ENCODE data around the gene KRT74.

The KRT74 gene

DNA sequence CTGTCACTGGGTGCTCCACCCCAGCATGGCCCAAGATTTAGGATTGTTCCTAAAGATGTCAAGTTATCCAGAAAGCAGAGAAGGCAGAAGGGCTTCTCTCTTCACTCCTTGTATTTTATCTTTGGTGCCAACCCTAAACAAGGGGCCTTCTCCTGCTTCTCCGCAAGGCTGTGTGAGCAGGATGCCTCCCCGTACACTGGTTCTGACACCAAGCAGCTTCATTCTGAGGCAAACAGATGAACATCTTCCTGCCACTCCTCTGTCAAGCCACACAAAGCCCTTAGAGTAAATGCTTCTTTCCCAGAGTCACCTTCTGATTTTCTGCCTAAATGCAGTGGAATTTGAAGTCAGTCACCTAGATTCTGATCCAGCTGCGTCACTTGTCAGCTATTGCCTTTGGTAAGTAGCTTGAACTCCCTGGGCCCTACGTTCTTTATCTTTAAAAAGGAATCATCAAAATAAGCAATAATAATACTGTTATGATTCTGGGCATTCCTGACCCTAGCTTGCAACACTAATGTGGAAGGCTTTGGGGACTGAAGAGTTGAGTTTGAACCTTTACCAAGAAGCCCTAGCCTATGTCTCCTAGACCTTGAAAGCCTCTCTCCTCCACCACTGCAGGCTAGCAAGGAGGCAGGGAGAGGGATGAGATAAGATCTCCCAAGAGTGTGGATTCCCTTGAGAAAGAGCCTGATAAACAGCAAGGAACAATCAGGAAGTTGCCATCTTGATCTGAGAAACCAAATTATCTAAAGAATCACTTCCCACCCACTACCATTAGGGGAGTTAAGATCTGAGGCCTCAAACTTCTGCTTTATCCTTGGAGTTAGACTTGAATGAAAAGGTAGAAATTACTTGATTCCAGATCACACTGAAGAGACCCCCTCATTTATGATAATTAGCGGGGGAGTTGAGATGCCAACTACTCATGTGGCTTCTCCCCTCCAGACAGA lies 39.1 kb upstream of the KRT74 start:
- H3K9me3 ChIP-seq (ENCODE audit: control insufficient read depth, insufficient read depth, low read length), result no peaks in the 10 kb centered on the region
- peaks cover 11% of the 10 kb centered on the region for H3K27me3 ChIP-seq (ENCODE audit: control insufficient read depth, insufficient read depth, low read length)
- no peaks in the 10 kb centered on the region for H3K4me1 ChIP-seq (ENCODE audit: control insufficient read depth, insufficient read depth, low read length)
- no peak overlapping the region for H3K4me3 ChIP-seq (ENCODE audit: low read depth, low read length)
- no peak overlapping the region for H3K9ac ChIP-seq (ENCODE audit: low read depth, low read length)
- no peak overlapping the region for H3K27ac ChIP-seq (ENCODE audit: low read depth, low read length)
- H3K36me3 ChIP-seq (ENCODE audit: control insufficient read depth, insufficient read depth, low read length), result no peaks in the 10 kb centered on the region

DNA sequence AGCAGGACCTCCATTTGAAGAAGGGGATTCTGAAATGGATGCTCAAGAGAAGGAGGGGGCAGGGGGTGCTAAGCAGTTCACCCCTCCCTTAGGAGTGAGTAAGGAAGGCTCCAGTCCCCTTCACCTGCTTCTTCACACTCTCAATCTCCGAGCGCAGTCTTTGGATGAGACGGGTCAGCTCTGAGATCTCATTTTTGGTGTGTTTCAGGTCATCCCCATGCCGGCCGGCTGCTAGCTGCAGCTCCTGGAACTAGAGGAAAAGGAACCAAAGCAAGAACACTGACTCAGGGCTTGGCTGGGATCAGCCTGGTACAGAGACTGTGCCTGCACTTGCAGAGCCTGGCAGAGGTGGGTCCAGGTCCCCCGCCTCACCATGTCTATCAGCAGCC lies 37.4 kb upstream of the KRT74 start:
- H3K27me3 ChIP-seq (ENCODE audit: control insufficient read depth, insufficient read depth, low read length), result peaks cover 11% of the 10 kb centered on the region
- H3K4me1 ChIP-seq (ENCODE audit: control insufficient read depth, insufficient read depth, low read length), result no peaks in the 10 kb centered on the region
- H3K9me3 ChIP-seq (ENCODE audit: control insufficient read depth, insufficient read depth, low read length), result no peaks in the 10 kb centered on the region
- no peaks in the 10 kb centered on the region for H3K36me3 ChIP-seq (ENCODE audit: control insufficient read depth, insufficient read depth, low read length)
- no peak overlapping the region for H3K4me3 ChIP-seq (ENCODE audit: low read depth, low read length)
- no peak overlapping the region for H3K27ac ChIP-seq (ENCODE audit: low read depth, low read length)
- H3K9ac ChIP-seq (ENCODE audit: low read depth, low read length), result no peak overlapping the region

DNA sequence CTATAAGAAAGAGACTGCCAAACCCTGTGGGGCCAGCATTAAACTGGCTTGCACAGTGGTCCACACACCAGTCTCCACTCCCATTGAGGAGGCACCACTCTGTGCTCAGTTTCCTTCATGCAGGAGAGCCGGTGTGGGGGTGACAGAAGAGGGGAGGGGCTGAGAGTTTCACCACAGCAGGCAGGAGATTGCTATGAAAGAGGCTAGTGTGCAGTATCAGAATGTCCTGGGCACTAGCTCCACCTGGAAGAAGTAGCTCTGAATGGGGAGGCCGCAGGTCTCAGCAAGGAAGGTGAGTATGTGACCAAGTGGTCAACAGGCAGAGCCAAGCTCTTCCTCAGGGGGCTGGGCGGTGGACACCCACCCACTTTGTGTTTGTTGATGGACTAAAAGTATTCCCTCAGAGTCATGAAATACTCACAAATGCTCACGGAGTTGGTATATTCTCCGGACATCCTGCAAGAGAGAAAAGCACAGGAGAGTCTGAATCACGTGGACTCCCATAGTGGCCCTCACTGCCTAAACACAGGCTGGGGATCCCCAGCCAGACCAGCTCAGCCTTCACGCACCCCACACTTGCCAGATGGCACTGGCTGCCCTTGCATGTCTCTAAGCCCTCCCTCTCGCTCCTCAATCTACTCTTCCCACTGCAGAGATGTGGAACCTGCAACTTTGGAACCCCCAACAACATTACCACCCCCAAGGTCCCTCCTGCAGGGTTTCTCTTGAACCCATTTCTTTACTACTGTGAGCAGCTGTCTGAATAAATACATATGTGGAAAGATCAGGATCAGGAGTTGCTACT lies 35.4 kb upstream of the KRT74 start:
- Histone ChIP-seq H3K36me3 (ENCODE audit: control insufficient read depth, insufficient read depth, low read length) (no peaks in the 10 kb centered on the region), H3K4me1 (ENCODE audit: control insufficient read depth, insufficient read depth, low read length) (no peaks in the 10 kb centered on the region), H3K9me3 (ENCODE audit: control insufficient read depth, insufficient read depth, low read length) (no peaks in the 10 kb centered on the region), H3K9ac (ENCODE audit: low read depth, low read length) (no peak overlapping the region), H3K27ac (ENCODE audit: low read depth, low read length) (no peak overlapping the region), H3K4me3 (ENCODE audit: low read depth, low read length) (no peak overlapping the region), H3K27me3 (ENCODE audit: control insufficient read depth, insufficient read depth, low read length) (peaks cover 11% of the 10 kb centered on the region)

DNA sequence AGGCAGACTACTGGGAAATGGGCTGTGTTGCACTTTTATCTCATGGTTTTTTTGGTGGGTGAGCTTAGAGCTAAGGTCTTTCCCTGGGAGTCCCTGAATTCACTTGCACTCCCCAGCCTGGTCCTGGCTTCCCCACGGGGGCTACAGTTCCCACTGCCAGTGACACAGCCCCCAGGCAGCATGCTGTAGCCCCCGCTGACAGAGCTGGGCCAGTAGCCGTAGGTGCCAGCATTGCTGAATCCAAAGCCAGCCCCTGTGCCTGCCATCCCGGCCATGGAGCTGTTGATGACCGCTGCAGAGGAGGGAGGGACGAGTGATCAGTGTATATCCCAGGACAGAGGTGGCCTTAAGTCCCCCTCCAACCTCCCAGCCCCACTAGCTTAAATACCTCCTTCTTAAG lies 34.5 kb upstream of the KRT74 start:
- Histone ChIP-seq H3K27ac (ENCODE audit: low read depth, low read length) (no peak overlapping the region), H3K4me1 (ENCODE audit: control insufficient read depth, insufficient read depth, low read length) (no peaks in the 10 kb centered on the region), H3K36me3 (ENCODE audit: control insufficient read depth, insufficient read depth, low read length) (no peaks in the 10 kb centered on the region), H3K27me3 (ENCODE audit: control insufficient read depth, insufficient read depth, low read length) (peaks cover 11% of the 10 kb centered on the region), H3K4me3 (ENCODE audit: low read depth, low read length) (no peak overlapping the region), H3K9ac (ENCODE audit: low read depth, low read length) (no peak overlapping the region), H3K9me3 (ENCODE audit: control insufficient read depth, insufficient read depth, low read length) (no peaks in the 10 kb centered on the region)

DNA sequence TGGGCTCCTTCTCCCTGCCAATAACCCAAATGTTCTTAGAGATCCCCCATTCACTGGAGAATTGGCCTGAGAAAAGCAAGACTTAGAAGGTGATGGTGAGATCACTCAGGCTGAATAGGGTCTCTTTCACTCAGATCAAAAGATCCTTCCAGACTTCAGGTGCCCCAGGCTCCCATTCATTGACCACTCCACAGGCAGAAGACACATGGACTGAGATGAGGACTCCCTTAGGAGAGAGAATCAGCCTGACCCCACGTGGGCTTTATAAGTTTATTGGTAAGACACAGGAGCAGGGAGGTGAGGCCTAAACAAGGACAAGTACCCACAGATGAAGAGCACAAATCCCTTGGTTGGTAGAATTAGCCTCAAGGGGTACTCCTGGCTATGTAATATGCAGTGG lies 33.7 kb upstream of the KRT74 start:
- Histone ChIP-seq H3K36me3 (ENCODE audit: control insufficient read depth, insufficient read depth, low read length) (no peaks in the 10 kb centered on the region), H3K9ac (ENCODE audit: low read depth, low read length) (no peak overlapping the region), H3K27me3 (ENCODE audit: control insufficient read depth, insufficient read depth, low read length) (peaks cover 11% of the 10 kb centered on the region), H3K9me3 (ENCODE audit: control insufficient read depth, insufficient read depth, low read length) (no peaks in the 10 kb centered on the region), H3K4me1 (ENCODE audit: control insufficient read depth, insufficient read depth, low read length) (no peaks in the 10 kb centered on the region), H3K27ac (ENCODE audit: low read depth, low read length) (no peak overlapping the region), H3K4me3 (ENCODE audit: low read depth, low read length) (no peak overlapping the region)

DNA sequence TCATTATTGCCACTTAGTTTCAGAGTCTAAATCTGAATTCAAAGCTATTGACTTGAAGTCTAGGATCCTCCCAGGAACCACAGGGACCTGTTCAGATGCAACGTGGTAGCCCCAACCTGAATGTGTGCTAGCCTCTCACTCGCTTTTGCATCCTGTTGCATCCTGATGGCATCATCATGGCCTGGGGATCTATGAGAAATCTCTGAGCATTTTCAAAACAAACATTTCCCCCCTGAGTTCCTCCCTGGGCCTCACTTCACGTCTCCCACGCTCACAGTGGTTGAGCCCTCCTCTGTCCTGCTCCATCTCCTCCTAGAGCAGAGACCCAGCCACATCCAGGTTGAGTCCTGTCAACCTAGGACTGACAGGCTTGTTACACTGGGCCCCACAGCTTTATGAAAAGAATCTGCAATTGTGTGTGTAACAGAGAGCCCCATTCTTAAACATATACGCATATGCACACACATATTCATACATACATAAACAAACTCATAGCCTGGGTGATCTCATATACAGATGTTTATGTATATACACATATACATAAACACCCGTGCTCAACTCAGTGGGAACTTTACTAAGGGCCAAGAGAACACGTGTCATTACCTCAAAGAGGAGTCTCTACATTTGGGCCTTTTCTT lies 33.1 kb upstream of the KRT74 start:
- no peak overlapping the region for H3K27ac ChIP-seq (ENCODE audit: low read depth, low read length)
- H3K4me1 ChIP-seq (ENCODE audit: control insufficient read depth, insufficient read depth, low read length), result no peaks in the 10 kb centered on the region
- no peak overlapping the region for H3K9ac ChIP-seq (ENCODE audit: low read depth, low read length)
- no peaks in the 10 kb centered on the region for H3K9me3 ChIP-seq (ENCODE audit: control insufficient read depth, insufficient read depth, low read length)
- no peaks in the 10 kb centered on the region for H3K36me3 ChIP-seq (ENCODE audit: control insufficient read depth, insufficient read depth, low read length)
- H3K4me3 ChIP-seq (ENCODE audit: low read depth, low read length), result no peak overlapping the region
- peaks cover 16% of the 10 kb centered on the region for H3K27me3 ChIP-seq (ENCODE audit: control insufficient read depth, insufficient read depth, low read length)

DNA sequence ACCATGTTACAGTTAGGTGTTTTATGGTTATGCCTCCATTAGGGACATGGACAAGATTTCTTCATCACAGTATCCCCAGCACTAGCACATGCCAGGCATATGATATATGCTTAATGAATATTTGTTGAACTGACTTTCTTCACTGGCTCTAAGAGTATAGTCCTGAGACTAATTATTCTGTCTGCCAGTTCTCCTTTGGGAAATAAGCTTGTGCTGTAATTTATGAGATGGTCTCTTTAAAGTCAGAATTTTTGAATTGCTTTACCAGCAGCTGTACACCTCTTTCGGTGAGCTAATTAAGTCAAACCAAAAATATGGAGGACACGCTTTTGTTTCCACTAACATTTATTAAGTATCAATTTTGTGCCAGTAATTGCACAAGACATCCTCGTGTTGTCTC lies 32.5 kb upstream of the KRT74 start:
- Histone ChIP-seq H3K9ac (ENCODE audit: low read depth, low read length) (no peak overlapping the region), H3K4me3 (ENCODE audit: low read depth, low read length) (no peak overlapping the region), H3K27ac (ENCODE audit: low read depth, low read length) (no peak overlapping the region), H3K4me1 (ENCODE audit: control insufficient read depth, insufficient read depth, low read length) (no peaks in the 10 kb centered on the region), H3K36me3 (ENCODE audit: control insufficient read depth, insufficient read depth, low read length) (no peaks in the 10 kb centered on the region), H3K9me3 (ENCODE audit: control insufficient read depth, insufficient read depth, low read length) (no peaks in the 10 kb centered on the region), H3K27me3 (ENCODE audit: control insufficient read depth, insufficient read depth, low read length) (peaks cover 15% of the 10 kb centered on the region)

DNA sequence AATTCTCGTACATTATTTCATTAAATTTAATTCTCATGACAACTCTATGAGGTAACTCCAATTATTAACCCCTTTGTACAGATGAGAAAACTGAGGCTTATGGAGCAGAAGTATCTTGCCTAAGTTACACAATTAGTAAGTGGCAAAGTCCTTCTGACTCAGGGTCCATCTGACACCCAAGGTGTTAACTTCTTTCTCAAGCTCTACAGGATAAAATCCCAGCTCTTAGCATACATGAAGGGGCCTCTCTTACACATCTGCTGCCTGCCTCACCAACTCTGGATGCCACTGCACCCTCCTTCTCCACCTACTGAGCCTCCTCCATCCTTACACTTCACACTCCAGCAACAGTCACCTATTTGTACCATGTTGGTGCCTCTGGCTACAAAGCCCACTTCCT lies 31.9 kb upstream of the KRT74 start:
- H3K27me3 ChIP-seq (ENCODE audit: control insufficient read depth, insufficient read depth, low read length), result peaks cover 15% of the 10 kb centered on the region
- no peak overlapping the region for H3K27ac ChIP-seq (ENCODE audit: low read depth, low read length)
- no peak overlapping the region for H3K9ac ChIP-seq (ENCODE audit: low read depth, low read length)

DNA sequence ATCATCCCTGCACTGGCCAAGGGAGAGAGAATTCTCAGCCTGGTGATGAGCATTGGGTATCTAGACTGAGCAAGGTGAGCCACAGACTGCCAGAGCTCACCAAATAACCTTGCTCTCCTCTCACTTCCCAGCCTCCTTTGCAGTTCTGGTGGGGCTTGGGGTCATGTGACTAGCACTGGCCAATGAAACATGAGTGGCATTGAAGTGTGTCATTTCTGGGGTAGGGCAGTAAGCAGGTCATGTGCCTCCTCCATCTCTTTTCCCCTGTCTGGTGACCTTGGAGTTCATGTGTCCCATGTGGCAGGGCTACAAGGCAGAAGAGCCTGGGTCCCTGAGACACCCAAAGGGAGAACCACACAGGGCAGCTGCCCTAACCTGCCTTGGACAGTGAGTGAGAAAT lies 31.2 kb upstream of the KRT74 start:
- Histone ChIP-seq H3K27ac (ENCODE audit: low read depth, low read length) (no peak overlapping the region), H3K36me3 (ENCODE audit: control insufficient read depth, insufficient read depth, low read length) (no peaks in the 10 kb centered on the region), H3K27me3 (ENCODE audit: control insufficient read depth, insufficient read depth, low read length) (peaks cover 15% of the 10 kb centered on the region; the same call in 1 of the 2 replicates), H3K9me3 (ENCODE audit: control insufficient read depth, insufficient read depth, low read length) (no peaks in the 10 kb centered on the region), H3K9ac (ENCODE audit: low read depth, low read length) (no peak overlapping the region), H3K4me3 (ENCODE audit: low read depth, low read length) (no peak overlapping the region), H3K4me1 (ENCODE audit: control insufficient read depth, insufficient read depth, low read length) (no peaks in the 10 kb centered on the region)

More for the DNA sequence above, 31.9 kb upstream of the KRT74 start:
- no peaks in the 10 kb centered on the region for H3K36me3 ChIP-seq (ENCODE audit: control insufficient read depth, insufficient read depth, low read length)
- no peaks in the 10 kb centered on the region for H3K9me3 ChIP-seq (ENCODE audit: control insufficient read depth, insufficient read depth, low read length)
- no peaks in the 10 kb centered on the region for H3K4me1 ChIP-seq (ENCODE audit: control insufficient read depth, insufficient read depth, low read length)
- no peak overlapping the region for H3K4me3 ChIP-seq (ENCODE audit: low read depth, low read length)

DNA sequence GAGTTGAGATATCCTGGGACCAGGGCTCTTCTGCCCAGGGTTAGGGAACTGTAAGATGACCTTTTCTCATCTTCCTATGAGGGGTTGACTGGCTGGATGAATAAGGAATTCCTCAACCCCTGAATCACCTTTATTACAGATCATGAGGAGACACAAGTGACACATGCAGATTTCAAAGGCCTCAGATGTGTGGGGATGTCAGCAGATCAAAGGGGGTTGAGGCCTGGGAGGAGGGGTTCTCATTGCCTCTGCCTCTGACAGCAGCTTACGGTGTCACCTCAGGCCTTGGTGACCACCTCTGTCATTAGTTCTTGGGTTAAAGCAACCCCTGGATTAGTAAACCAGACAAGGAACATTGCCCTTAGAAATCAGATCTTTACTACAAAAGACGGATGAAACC lies 29.7 kb upstream of the KRT74 start:
- Histone ChIP-seq H3K9me3 (ENCODE audit: control insufficient read depth, insufficient read depth, low read length) (no peaks in the 10 kb centered on the region), H3K4me3 (ENCODE audit: low read depth, low read length) (no peak overlapping the region), H3K9ac (ENCODE audit: low read depth, low read length) (no peak overlapping the region), H3K27ac (ENCODE audit: low read depth, low read length) (no peak overlapping the region), H3K27me3 (ENCODE audit: control insufficient read depth, insufficient read depth, low read length) (peaks cover 20% of the 10 kb centered on the region), H3K36me3 (ENCODE audit: control insufficient read depth, insufficient read depth, low read length) (no peaks in the 10 kb centered on the region), H3K4me1 (ENCODE audit: control insufficient read depth, insufficient read depth, low read length) (no peaks in the 10 kb centered on the region)

DNA sequence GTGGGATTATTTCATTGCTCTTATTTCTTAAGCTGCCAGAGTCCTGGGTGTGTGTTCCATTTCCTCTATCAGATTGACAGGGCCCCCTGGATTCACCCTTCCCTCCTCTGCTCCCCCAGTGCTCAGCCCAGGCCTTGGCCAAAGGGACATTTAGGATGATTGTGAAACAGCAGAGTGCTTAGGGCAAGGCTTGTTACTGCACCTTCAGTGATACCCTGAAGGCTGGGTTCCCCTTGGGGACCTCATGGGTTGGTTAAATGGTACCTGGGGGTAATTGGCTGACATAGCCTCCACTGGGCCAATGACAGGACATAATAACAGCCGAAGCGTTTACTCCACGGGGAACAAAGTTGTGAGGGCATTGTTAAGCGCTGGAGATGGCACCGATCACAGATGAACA lies 28.9 kb upstream of the KRT74 start:
- Histone ChIP-seq H3K9ac (ENCODE audit: low read depth, low read length) (no peak overlapping the region), H3K4me1 (ENCODE audit: control insufficient read depth, insufficient read depth, low read length) (no peaks in the 10 kb centered on the region), H3K36me3 (ENCODE audit: control insufficient read depth, insufficient read depth, low read length) (no peaks in the 10 kb centered on the region), H3K9me3 (ENCODE audit: control insufficient read depth, insufficient read depth, low read length) (no peaks in the 10 kb centered on the region), H3K27me3 (ENCODE audit: control insufficient read depth, insufficient read depth, low read length) (peaks cover 23% of the 10 kb centered on the region), H3K27ac (ENCODE audit: low read depth, low read length) (no peak overlapping the region), H3K4me3 (ENCODE audit: low read depth, low read length) (no peak overlapping the region)
